HepG2 (cell line): ENCODE measurements around the gene TREML4. TPM values are rescaled to one million over a fixed set of nuclear protein-coding genes. Genes with fewer than 3 reads are reported as not detected.

Experiments used
- ATAC-seq: fragments of 200-7000 bp; cut with Tn5 transposase; 3 replicates; pipeline ENCODE4 v1.9.1; 2020; ENCODE audit warnings: mild to moderate bottlenecking, moderate library complexity
- BruUV-seq: library from RNA; stranded (reverse); fragments of 400-500 nt; replicated peaks from 2 replicates; lab custom pipeline; 2021; lab: Mats Ljungman, UMichigan
- CTCF ChIA-PET: fragments of 300-600 bp; formaldehyde crosslinking; extraction: SDS; loops from one replicate; lab custom pipeline; 2021; ENCODE audit warnings: low total read pairs, inconsistent platforms, low intra/inter-chr PET ratio; lab: Yijun Ruan, JAX
- POLR2A ChIA-PET: fragments of 350-600 bp; sonication (Branson Sonifier 250); formaldehyde crosslinking; loops from one replicate; lab custom pipeline; 2020; ENCODE audit warnings: antibody characterized with exemption, inconsistent platforms; lab: Yijun Ruan, JAX
- DNase-seq: peaks from one replicate; pipeline ENCODE4 v3.0.0-alpha.2; 2015; ENCODE audit warnings: low spot score
- FAIRE-seq: peaks from 3 replicates; lab custom pipeline; 2011; peaks lifted over from hg19 to GRCh38; lab: Jason Lieb, UNC
- H2AFZ ChIP-seq: one replicate; pipeline ENCODE4 v1.6.1; 2011; ENCODE audit warnings: low read length, inconsistent platforms
- H3K27ac ChIP-seq: fragments of 300-600 bp; 3 replicates; pipeline ENCODE4 v1.8.0; 2011; ENCODE audit warnings: mixed run types, mild to moderate bottlenecking, mixed read lengths, low read length, inconsistent platforms; ENCODE audit not compliant: insufficient read depth; ENCODE audit errors: extremely low read length
- H3K27me3 ChIP-seq, 2 experiments: fragments of 200-600 bp in 1 of 2; 2 replicates in 1 of 2; 3 replicates in 1 of 2; pipeline versions ENCODE4 v1.6.0 to v1.8.0; 2011; ENCODE audit warnings: low read length in 2 of 2, mild to moderate bottlenecking in 2 of 2, moderate library complexity in 2 of 2, inconsistent platforms in 1 of 2; ENCODE audit not compliant: insufficient read depth in 2 of 2, control insufficient read depth in 1 of 2
- H3K36me3 ChIP-seq, 2 experiments: fragments of 200-600 bp in 1 of 2; replicated peaks in 1 of 2; 2 replicates in 1 of 2; 3 replicates in 1 of 2; pipeline versions ENCODE4 v1.5.1 to v1.8.0; 2011; ENCODE audit warnings: low read length in 2 of 2, inconsistent platforms in 1 of 2; ENCODE audit not compliant: insufficient read depth in 2 of 2, control insufficient read depth in 1 of 2
- H3K4me1 ChIP-seq: 2 replicates; pipeline ENCODE4 v1.5.1; 2012; ENCODE audit warnings: low read length, inconsistent platforms; ENCODE audit not compliant: insufficient read depth
- H3K4me2 ChIP-seq: 2 replicates; pipeline ENCODE4 v1.6.0; 2011; ENCODE audit warnings: low read depth, low read length, inconsistent platforms
- H3K4me3 ChIP-seq, 3 experiments: fragments of 200-600 bp in 1 of 3; sonication (generic), shearing (Covaris generic) in 1 of 3; replicated peaks in 1 of 3; 2 replicates each; pipeline ENCODE4 v1.5.1; 2011 to 2016; ENCODE audit warnings: low read length in 3 of 3, inconsistent platforms in 2 of 3, low read depth in 2 of 3, mild to moderate bottlenecking in 2 of 3, control low read depth in 1 of 3, mixed read lengths in 1 of 3; ENCODE audit not compliant: insufficient read depth in 1 of 3
- H3K79me2 ChIP-seq: one replicate; pipeline ENCODE4 v1.6.1; 2011; ENCODE audit warnings: low read length, inconsistent platforms; ENCODE audit not compliant: insufficient read depth
- H3K9ac ChIP-seq: 2 replicates; pipeline ENCODE4 v1.6.0; 2011; ENCODE audit warnings: mild to moderate bottlenecking, low read depth, low read length, inconsistent platforms; ENCODE audit not compliant: insufficient read depth
- H3K9me3 ChIP-seq: 2 replicates; pipeline ENCODE4 v1.5.1; 2012; ENCODE audit warnings: mild to moderate bottlenecking, low read length
- H4K20me1 ChIP-seq: 2 replicates; pipeline ENCODE4 v1.6.0; 2011; ENCODE audit warnings: inconsistent platforms, mild to moderate bottlenecking, low read length, moderate library complexity; ENCODE audit not compliant: insufficient read depth
- ARNT2 ChIP-seq: sonication (generic); formaldehyde crosslinking; IDR thresholded peaks from 2 replicates; pipeline ENCODE4 v1.8.0; 2022; ENCODE audit warnings: mild to moderate bottlenecking, low read depth, missing genetic modification reagents, moderate library complexity
- NRL ChIP-seq: sonication (generic); formaldehyde crosslinking; IDR thresholded peaks from 2 replicates; pipeline ENCODE4 v1.5.0; 2020; ENCODE audit warnings: missing genetic modification reagents, mild to moderate bottlenecking, moderate library complexity, borderline replicate concordance
- RAD21 ChIP-seq: fragments of 450-650 bp; formaldehyde crosslinking; IDR thresholded peaks from 2 replicates; pipeline ENCODE4 v1.5.0; 2020; ENCODE audit warnings: mild to moderate bottlenecking
- SCMH1 ChIP-seq: sonication (generic); formaldehyde crosslinking; IDR thresholded peaks from 2 replicates; pipeline ENCODE4 v1.9.0; 2021; ENCODE audit warnings: missing genetic modification reagents, mild to moderate bottlenecking, borderline replicate concordance
- TAF1 ChIP-seq: sonication (generic); formaldehyde crosslinking; IDR thresholded peaks from 2 replicates; pipeline ENCODE4 v1.4.0; 2020; ENCODE audit warnings: missing genetic modification reagents
- ZBTB1 ChIP-seq: sonication (generic); formaldehyde crosslinking; IDR thresholded peaks from 2 replicates; pipeline ENCODE4 v1.4.0; 2020; ENCODE audit warnings: missing genetic modification reagents, borderline replicate concordance
- ZNF224 ChIP-seq: sonication (generic); formaldehyde crosslinking; IDR thresholded peaks from 2 replicates; pipeline ENCODE4 v1.5.0; 2020; ENCODE audit warnings: mild to moderate bottlenecking, missing genetic modification reagents
- ZNF83 ChIP-seq: sonication (generic); formaldehyde crosslinking; IDR thresholded peaks from 2 replicates; pipeline ENCODE4 v1.4.0; 2020; ENCODE audit warnings: missing genetic modification reagents, mild to moderate bottlenecking, borderline replicate concordance
- WGBS: methylation state at CpG from one replicate; pipeline ENCODE4 v1.1.6; 2017; ENCODE audit warnings: low lambda C conversion rate; 5-methylcytosine and 5-hydroxymethylcytosine counted together
- in situ Hi-C: cut with HindIII; loops from 2 replicates; pipeline ENCODE4 v1.10.0; 2017; ENCODE audit warnings: low pct_unique_long_range_greater_than_20kb; ENCODE audit not compliant: extremely low pct_ligation_motif_present
- intact Hi-C: fragments of 100-400 bp; cut with micrococcal nuclease; formaldehyde crosslinking; loops from one replicate; pipeline ENCODE4 v1.10.0; 2022; ENCODE audit not compliant: unreplicated experiment
- polyA plus RNA-seq, 8 experiments: library from polyadenylated mRNA; depleted of rRNA in 3 of 8; stranded (reverse) in 7 of 8; unstranded in 1 of 8; fragments of >200 nt; fragmentation: Illumina TruSeq in 4 of 8; extraction: Trizol in 4 of 8; gene quantifications; 2 replicates each; pipeline versions ENCODE4 v1.2.1 to v1.2.3, GENCODE V29; 2011 to 2016; ENCODE audit warnings: low read depth in 4 of 8, missing spikeins in 1 of 8, mixed read lengths in 1 of 8; ENCODE audit not compliant: insufficient read depth in 1 of 8
- total RNA-seq, 5 experiments: library from RNA; depleted of rRNA; stranded (reverse); fragments of >200 nt; fragmentation: Illumina TruSeq; extraction: Trizol; gene quantifications; 2 replicates each; pipeline ENCODE4 v1.2.3, GENCODE V29; 2016; ENCODE audit warnings: low read depth in 1 of 5

Gene TREML4
- total and polyA plus RNA-seq, 2 of the 13 experiments (the other 11 are each of a cell fraction or from before 2014, with no cell fraction given) = not detected

DNA sequence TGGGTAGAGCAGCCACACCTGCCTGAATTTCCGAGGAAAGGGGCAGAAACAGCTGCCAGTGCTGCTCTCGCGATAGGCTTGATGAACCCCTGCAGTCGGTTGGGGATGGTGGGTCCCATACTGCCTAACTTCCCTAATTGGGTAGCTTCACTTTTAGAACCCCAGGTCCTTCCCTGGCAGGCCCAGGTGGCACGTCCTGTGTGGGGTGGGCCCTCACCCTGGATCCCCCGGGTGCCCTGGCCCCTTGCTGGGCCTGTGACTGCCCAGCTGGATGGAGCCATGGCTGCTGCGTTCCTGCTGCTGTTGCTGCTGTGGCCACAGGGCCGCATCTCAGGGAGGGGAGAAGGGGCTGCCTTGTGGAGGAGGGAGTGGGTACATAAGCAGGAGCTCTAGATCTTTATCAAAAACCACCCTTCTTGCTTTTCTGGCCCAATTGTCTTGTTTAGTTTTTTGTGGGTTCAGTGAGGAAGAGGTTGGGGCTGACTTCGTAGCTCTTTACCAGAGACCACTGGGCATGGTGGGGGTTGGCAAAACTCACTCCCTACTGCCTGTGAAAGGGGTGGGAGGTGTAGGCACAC lies 19.2 kb downstream of the TREML4 start:
- Histone ChIP-seq H3K36me3 (no peaks in the 10 kb centered on the region), H3K4me3 (no peak overlapping the region), H3K9me3 (no peaks in the 10 kb centered on the region), H3K27ac (no peak overlapping the region), H2AFZ (no peak overlapping the region), H4K20me1 (no peaks in the 10 kb centered on the region), H3K9ac (no peak overlapping the region), H3K4me2 (no peak overlapping the region), H3K4me1 (no peaks in the 10 kb centered on the region), H3K79me2 (no peaks in the 10 kb centered on the region), H3K27me3 (peaks cover 2 to 9% of the 10 kb centered on the region in 2 experiments; a peak in 2 of 5 replicates)
- DNase-seq (no peak), ATAC-seq (no peak), FAIRE-seq (no peak)
- TF ChIP-seq RAD21 (CRISPR knock-in tag) (no peak), ZNF83 (CRISPR knock-in tag) (no peak), ARNT2 (CRISPR knock-in tag) (no peak), SCMH1 (no peak), ZNF224 (CRISPR knock-in tag) (no peak), NRL (CRISPR knock-in tag) (no peak), ZBTB1 (CRISPR knock-in tag) (no peak), TAF1 (CRISPR knock-in tag) (no peak)
- WGBS = 51% methylated on average over 8 of the region's 9 CpGs
- ChIA-PET POLR2A (no interaction called here), CTCF (no interaction called here)
- intact Hi-C loops (no loop called here), in situ Hi-C loops (no loop called here)
- no TSS peak for BruUV-seq
